EH (cell line): ENCODE results near the gene DAPK3.
"Not testable (repeated sequence)": the region's sequence is repeated elsewhere in the genome, so short reads cannot be mapped to it uniquely, and the experiment has no call there.

Experiments used
- DNase-seq: peaks from one replicate; pipeline ENCODE4 v3.0.0-alpha.2; 2015; ENCODE audit warnings: low read depth

DAPK3 gene

DNA sequence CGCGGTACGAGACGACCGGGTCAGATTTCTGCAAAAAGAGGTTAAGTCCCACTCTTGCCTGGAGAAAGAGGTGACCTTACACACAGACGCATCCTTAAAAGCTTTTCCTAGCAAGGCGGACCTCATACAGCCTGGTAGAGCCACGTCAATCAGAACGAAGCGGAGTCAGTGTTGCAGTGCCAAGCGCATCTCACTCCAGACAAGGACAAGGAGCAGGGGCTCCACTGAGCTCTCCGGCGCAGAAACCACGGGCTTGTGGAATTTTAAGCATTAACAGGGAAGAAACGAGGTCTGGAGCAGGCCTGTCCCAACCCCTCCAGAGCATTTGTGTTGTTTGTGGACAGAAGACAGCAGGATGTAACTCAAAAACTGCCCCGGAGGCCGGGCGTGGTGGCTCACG lies 7.2 kb upstream of the DAPK3 start:
- DNase-seq = no peak

GRCh38 chr19:3977242-3978143 lies 6.6 kb upstream of the DAPK3 start:
- DNase-seq = no peak

DNA sequence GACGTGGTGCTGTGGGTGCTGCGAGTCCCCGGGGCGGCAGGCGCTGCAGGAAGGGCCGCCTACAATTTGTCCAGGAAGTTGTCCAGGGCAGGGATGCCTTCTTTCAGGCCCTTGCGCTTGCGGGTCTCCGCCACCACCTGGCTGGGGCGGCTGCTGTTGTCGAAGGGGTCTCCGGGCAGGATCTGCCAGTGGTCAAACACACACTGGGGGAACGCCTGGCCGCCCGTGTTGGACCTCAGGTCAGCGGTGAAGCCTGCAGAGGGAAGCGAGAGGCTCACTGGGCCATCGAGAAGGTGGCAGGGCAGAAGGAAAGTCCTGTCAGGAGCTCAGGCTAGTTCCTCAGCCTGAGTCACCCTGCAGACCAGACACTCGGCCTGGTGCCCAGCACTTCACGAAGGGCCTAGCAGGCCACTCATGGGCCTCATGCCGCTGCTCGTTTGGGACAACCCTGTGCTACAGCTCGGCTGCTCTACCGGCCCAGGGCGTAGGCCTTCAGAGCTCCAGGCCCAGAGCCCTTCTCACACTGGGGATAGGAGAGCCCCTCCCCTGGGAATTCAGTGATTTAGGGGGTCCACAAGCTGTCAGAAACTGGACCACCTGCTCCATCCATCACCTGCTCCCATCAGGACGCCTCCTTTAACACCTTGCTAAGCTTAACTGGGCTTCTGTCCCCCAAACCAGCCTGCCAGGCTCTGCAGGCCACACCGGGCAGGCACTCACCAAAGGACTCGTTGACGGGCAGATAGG lies 5.8 kb upstream of the DAPK3 start:
- DNase-seq = no peak

DNA sequence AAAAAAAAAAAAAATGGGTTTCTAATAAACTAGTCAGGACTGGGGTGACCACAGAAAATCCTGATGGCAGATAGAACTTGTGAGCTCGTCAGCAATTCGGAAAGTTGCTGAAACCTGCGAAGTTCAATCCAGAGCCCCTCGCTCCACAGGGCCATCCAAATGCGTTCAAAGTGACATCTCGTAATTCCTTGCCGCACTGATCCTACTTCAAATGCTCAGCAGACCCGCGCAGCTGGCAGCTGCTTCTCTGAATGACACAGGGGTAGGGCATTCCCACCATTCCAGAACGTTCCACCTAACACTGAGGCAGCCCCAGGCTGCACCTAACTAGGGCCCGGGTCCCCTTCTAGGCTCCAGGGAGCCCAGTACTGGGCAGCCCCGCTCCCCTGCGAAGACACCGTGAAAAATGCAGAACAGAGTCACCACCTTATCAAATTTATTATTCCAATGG lies 4.8 kb upstream of the DAPK3 start:
- no peak for DNase-seq

DNA sequence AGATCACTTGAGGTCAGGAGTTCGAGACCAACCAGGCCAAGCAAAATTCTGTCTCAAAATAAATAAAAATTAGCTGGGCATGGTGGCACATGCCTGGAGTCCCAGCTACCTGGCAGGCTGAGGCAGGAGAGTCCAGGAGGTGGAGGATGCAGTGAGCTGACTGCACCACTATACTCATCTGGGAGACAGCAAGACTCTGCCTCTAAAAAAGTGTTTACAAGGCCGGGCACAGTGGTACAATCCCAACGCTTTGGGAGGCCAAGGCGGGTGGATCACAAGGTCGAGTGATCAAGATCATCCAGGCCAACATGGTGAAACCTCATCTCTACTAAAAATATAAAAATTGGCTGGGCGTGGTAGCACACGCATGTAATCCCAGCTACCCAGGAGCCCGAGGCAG lies 4.2 kb upstream of the DAPK3 start:
- DNase-seq = no peak

DNA sequence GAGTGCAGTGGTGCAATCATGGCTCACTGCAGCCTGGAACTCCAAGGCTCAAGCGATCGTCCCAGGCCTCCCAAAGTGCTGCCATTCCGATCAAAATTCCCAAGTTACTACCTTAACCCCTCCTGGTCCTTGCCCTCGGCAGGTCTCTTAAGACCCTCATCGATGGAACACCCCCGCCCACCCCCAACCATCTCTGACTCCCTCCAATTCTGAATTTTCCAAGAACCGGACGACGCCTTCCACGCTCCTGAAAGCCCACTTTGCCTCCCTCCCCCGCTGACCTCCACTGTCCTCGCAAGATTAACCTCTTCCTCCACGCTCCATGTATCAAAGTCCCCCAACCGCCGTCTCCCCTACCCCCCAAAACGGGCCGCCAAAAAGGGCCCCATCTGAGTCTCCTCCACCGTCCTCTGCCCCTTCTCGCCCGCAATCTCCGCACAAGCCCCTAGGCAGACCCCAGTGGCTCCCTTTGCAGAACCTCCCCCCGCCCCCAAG lies 539 bp downstream of the DAPK3 start:
- DNase-seq = no peak

GRCh38 chr19:3969435-3970312 lies 1.2 kb downstream of the DAPK3 start:
- peak; percentile 93 for DNase-seq

DNA sequence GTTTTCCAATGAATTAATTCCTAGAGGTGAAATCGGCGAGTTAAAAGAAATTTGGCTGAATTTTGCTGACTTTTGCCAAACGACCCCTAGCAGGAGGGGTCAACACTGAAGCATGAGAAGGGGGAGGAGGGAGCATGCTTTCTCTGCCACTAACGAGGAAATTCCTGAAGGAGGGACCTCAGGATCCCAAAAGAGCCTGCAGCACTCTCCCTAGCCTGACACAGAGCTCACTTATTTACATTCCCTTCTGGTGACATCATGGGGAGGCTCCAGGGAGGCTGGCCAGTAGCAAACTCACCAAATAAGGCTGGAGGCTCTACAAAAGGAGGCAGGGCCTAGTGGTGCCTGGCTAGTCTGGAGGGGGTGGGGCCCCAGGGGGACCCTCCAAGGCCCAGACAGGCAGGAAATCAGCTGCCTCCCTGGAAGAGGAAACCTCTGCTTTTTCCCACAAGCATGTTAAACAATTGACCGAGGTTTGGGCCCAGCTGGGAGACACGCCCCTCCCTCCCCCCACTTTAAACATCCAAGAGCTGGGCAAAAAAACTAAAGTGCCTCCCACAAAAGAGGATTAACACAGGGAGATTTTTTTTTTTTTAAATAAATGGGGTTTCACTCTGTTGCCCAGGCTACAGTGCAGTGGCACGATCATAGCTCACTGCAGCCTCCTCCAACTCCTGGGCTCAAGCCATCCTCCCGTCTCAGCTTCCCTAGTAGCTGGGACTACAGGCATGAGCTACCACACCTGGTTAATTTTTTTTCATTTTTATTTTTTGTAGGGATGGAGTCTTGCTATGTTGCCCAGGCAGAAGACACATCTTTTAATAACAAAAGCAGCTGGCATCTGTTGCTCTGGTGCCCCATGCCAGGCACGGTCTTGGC lies 2.1 kb downstream of the DAPK3 start:
- peak; percentile 100 for DNase-seq

- DNase-seq = not testable (repeated sequence)
These were observed 2.9 kb downstream of the DAPK3 start for GRCh38 chr19:3967983-3968382.

DNA sequence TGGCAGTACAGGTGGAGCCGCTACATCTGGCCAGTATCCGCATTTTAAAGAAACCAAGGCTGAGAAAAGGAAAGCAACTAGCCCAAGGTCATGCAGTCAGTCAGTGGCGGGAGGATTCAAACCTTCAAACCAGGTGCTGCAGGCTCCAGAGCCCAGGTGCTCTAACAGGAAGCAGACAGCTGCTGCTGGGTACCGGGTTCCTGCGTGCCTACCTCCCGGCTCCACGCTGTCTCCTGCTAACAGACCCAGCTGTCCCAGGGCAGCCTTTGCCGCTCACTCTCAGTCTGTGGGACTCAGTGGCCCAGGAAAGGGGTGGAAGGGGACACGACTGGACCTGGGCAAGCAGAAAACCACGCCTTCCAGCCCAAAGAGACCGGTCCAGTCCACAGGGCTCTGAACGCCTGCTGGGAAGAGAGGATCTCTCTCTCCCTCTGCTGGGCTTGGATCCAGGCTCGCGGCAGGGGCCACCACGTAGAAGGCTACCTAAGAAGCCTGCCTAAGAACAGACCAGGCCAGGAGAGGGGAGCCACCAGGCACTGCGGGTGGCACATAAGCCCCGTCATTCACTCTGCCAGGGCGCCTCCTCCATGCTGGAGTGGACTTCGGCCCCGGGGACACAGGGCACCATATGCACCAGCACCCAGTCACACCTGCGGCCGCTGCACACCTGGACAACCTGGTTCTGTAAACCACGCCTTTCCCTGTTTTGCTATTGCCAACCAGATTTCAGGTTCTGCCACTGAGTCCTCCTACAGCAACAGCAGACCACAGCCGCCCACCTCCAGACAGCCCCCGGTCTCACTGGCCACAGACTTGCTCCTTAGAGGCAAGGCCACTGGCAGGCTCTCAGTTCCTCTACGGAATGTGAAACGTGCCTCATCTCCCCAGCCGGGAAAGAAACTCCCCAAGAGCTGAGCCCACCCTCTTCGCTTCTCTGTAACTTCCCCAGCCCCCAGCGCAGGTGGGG lies 4.6 kb downstream of the DAPK3 start:
- no peak for DNase-seq

DNA sequence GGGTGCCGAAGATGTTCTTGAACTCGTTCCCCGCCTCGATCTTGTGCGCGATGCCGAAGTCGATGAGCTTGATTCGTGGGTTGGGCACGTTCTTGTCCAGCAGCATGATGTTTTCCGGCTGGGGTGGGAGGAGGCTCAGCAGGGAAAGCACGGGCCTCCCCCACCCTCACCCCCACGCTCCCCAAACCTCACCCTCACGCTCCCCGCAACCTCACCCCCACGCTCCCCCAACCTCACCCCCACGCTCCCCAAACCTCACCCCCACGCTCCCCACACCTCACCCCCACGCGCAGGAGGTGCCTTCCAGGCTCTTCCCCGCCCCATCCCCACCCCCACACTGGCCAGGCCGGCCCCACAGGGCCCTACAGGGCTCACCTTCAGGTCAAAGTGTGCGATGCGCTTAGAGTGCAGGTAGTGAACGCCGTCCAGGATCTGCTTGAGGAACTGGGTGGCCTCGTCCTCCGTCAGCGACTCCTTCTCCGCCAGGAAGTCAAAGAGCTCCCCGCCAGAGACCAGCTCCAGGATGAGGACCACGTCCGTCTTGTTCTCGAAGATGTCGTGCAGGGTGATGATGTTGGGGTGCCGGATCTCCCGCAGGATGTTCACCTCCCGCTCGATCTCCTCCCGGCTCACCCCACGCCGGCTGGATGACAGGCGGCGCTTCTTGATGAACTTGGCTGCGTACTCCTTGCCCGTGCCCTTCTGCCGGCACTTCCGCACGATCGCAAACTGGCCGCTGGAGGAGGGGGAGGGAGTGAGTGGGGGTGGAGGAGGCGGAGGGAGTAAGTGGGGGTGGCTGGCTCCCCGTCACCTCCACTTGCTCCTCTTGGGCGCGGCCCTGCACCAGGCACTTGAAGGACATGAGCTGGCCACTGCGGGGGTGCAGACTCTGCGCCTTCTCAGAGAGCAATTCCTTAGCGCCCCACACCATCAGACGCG lies 6.4 kb downstream of the DAPK3 start:
- DNase-seq = no peak

GRCh38 chr19:3963458-3964255 lies 7.2 kb downstream of the DAPK3 start:
- no peak for DNase-seq

DNA sequence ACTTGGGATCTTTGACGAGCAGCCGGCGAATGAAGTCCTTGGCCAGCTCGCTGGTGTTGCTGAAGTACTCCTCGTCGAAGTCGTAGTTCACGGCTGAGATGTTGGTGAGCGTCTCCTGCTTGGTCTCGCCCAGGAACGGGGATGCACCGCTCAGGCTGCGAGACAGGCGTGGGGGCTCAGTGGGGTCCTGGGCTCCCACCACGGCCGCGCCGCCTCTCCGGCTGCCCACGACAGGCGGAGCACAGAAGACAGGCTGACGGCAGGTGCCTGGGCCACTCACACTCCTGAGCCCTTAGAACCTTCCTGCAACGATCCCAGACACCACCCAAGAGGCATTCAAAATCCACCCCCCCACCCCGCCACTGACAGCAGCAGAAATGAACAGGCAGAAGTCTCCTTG lies 9.9 kb downstream of the DAPK3 start:
- DNase-seq = no peak

DNA sequence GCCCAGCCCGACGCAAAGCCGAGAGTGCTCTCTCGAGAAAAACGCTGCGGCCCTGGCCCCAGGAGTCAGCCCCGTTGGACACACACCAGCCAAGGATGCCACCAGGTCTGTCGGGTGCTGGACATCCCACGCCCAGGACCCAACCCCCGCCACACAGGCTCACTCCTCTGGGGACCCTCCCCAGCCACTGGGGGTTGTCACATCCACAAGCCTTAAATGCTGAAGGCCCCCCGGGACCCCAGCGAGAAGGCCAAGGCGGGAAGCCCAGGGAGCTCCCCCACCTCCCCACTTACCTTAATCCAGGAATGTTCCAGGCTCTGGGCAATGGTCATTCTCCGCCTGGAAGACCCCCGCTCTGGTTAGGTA lies 11.2 kb downstream of the DAPK3 start:
- DNase-seq = no peak

DNA sequence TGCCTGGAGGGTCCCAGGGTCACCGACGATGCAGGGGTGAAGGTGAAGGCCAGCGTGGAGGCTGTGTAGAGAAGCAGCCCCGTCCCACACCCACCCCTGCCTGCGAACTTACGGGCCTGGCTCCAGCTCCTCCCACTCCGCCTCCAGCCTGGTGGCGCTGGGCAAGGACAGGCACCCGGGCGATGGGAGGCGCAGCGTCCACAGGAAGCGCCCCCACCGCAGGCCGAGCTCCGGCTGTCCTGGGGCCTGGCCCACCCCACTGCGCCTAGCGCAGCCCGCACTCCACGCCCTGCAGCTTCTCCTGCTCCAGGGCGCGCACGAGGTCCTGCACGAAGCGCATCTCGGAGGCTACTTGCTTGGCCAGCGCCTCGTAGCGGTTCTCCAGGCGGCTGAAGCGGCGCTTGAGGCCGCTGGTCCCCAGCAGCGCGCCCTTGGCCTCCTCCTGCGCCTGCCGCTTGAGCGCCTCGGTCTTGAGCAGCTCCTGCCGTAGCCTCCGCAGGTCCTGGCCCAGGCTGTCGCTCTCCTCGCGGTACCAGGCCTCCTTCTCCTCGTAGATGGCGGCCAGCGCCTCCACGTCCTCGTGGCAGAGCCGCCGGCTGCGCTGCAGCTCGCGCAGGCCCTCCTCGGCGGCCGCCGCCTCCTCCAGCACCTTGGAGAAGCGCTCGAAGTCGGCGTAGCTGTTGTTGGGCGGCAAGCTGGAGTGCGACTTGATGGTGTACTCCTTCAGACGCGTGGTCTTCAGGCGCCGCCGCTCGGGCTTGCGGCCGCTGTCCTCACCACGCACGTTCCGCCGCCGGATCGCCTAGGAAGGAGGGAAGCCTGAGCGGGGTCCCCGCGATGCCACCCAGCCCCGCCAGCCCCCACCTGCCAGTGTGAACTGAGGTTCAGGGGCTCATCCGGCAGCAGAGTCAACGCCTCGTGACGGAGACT lies 11.8 kb downstream of the DAPK3 start:
- DNase-seq = no peak

DNA sequence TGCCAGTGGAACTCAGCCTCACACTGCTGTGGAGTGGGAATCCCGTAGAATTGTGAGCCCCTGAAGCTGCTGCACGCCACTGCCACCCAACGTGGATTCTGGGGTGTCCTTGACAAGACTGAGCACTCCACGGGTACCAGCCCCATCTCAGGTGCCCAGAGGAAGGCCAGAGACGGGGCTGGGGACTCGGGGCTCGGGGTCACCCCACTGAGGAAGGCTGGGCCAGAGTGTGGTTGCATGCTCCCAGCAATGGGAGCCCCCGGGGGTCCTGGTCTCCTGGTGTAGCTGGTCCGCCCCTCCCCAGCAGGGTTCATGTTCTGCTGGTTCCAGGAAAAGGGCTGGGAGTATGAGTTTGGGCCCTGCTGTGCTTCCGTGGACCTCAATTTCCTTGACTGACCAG lies 15.2 kb downstream of the DAPK3 start:
- no peak for DNase-seq

DNA sequence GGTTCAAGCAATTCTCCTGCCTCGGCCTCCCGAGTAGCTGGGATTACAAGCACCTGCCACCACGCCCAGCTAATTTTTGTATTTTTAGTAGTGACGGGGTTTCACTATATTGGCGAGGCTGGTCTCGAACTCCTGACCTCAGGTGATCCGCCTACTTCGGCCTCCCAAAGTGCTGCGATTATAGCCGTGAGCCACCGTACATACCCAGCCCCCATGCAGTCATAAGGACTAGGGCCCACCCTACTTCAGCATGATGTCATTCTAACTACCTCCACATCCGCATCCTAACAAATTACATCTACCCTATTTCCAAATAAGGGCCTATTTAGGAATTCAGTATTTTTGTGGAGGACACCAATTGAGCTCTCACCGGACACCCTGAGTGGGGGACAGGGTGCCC lies 15.6 kb downstream of the DAPK3 start:
- not testable (repeated sequence) for DNase-seq
